H9 (cell line): ENCODE data around the gene TTLL13. TPM values are rescaled to one million over a fixed set of nuclear protein-coding genes. Genes with fewer than 3 reads are reported as not detected.

ENCODE experiments used
- DNase-seq: peaks from one replicate; pipeline ENCODE4 v3.0.0-alpha.2; 2017
- H2AFZ ChIP-seq: one replicate; pipeline ENCODE4 v1.6.1; 2013; ENCODE audit warnings: mild to moderate bottlenecking, low read length, control low read depth, moderate library complexity
- H2AK5ac ChIP-seq: 2 replicates; pipeline ENCODE4 v1.6.1; 2013; ENCODE audit warnings: low read length, control low read depth, mixed read lengths; ENCODE audit not compliant: insufficient read length
- H2BK120ac ChIP-seq: one replicate; pipeline ENCODE4 v1.6.1; 2013; ENCODE audit warnings: low read depth, mild to moderate bottlenecking, low read length, control low read depth, inconsistent platforms; ENCODE audit not compliant: poor library complexity, severe bottlenecking
- H2BK12ac ChIP-seq: 2 replicates; pipeline ENCODE4 v1.6.1; 2013; ENCODE audit warnings: low read length, control low read depth, mixed read lengths, low read depth; ENCODE audit not compliant: insufficient read length
- H2BK15ac ChIP-seq: 2 replicates; pipeline ENCODE4 v1.6.1; 2013; ENCODE audit warnings: low read depth, low read length, control low read depth
- H2BK20ac ChIP-seq: one replicate; pipeline ENCODE4 v1.6.1; 2013; ENCODE audit warnings: low read depth, mild to moderate bottlenecking, low read length, control low read depth, inconsistent platforms; ENCODE audit not compliant: poor library complexity, severe bottlenecking
- H2BK5ac ChIP-seq: 2 replicates; pipeline ENCODE4 v1.6.1; 2013; ENCODE audit warnings: low read length, control low read depth, mixed read lengths; ENCODE audit not compliant: insufficient read length
- H3K14ac ChIP-seq: 2 replicates; pipeline ENCODE4 v1.6.1; 2013; ENCODE audit warnings: low read length, control low read depth; ENCODE audit not compliant: insufficient read depth
- H3K18ac ChIP-seq: 2 replicates; pipeline ENCODE4 v1.6.1; 2013; ENCODE audit warnings: low read depth, mild to moderate bottlenecking, mixed read lengths, low read length, control low read depth; ENCODE audit not compliant: insufficient read length
- H3K23ac ChIP-seq: 2 replicates; pipeline ENCODE4 v1.6.1; 2013; ENCODE audit warnings: low read length, control low read depth, mixed read lengths, low read depth; ENCODE audit not compliant: insufficient read length
- H3K23me2 ChIP-seq: 2 replicates; pipeline ENCODE4 v1.6.1; 2013; ENCODE audit warnings: low read depth, mild to moderate bottlenecking, mixed read lengths, low read length, control low read depth; ENCODE audit not compliant: insufficient read length, poor library complexity, severe bottlenecking
- H3K27ac ChIP-seq: 2 replicates; pipeline ENCODE4 v1.5.1; 2013; ENCODE audit warnings: low read length, control low read depth, mixed read lengths, low read depth; ENCODE audit not compliant: insufficient read length
- H3K27me3 ChIP-seq: 2 replicates; pipeline ENCODE4 v1.6.1; 2013; ENCODE audit warnings: low read length, control low read depth, inconsistent platforms; ENCODE audit not compliant: insufficient read depth
- H3K4ac ChIP-seq: 2 replicates; pipeline ENCODE4 v1.6.1; 2013; ENCODE audit warnings: low read depth, mild to moderate bottlenecking, control low read depth, inconsistent platforms, low read length, moderate library complexity
- H3K4me1 ChIP-seq: 2 replicates; pipeline ENCODE4 v1.6.1; 2013; ENCODE audit warnings: low read length, control low read depth, inconsistent platforms; ENCODE audit not compliant: insufficient read depth
- H3K4me2 ChIP-seq: 2 replicates; pipeline ENCODE4 v1.6.1; 2013; ENCODE audit warnings: low read length, control low read depth, mixed read lengths; ENCODE audit not compliant: insufficient read length, insufficient read depth
- H3K56ac ChIP-seq: 2 replicates; pipeline ENCODE4 v1.6.1; 2013; ENCODE audit warnings: low read depth, mild to moderate bottlenecking, mixed read lengths, low read length, control low read depth; ENCODE audit not compliant: insufficient read length
- H3K79me1 ChIP-seq: 2 replicates; pipeline ENCODE4 v1.6.1; 2013; ENCODE audit warnings: low read depth, mild to moderate bottlenecking, moderate library complexity, low read length, control low read depth, inconsistent platforms; ENCODE audit not compliant: insufficient read depth, poor library complexity, severe bottlenecking
- H3K79me2 ChIP-seq: 2 replicates; pipeline ENCODE4 v1.6.1; 2013; ENCODE audit warnings: low read length, control low read depth, inconsistent platforms; ENCODE audit not compliant: insufficient read depth
- H3K9ac ChIP-seq: 2 replicates; pipeline ENCODE4 v1.6.1; 2013; ENCODE audit warnings: low read length, control low read depth, mixed read lengths; ENCODE audit not compliant: insufficient read length; ENCODE audit errors: extremely low read depth
- H3K9me3 ChIP-seq: one replicate; pipeline ENCODE4 v1.6.1; 2013; ENCODE audit warnings: low read depth, low read length, inconsistent platforms; ENCODE audit not compliant: control insufficient read depth
- H3T11ph ChIP-seq: one replicate; pipeline ENCODE4 v1.6.1; 2013; ENCODE audit warnings: mild to moderate bottlenecking, low read length, control low read depth, inconsistent platforms
- H4K20me1 ChIP-seq: one replicate; pipeline ENCODE4 v1.6.1; 2013; ENCODE audit not compliant: control insufficient read depth, insufficient read length, insufficient read depth
- H4K5ac ChIP-seq: 2 replicates; pipeline ENCODE4 v1.6.1; 2013; ENCODE audit warnings: low read depth, mild to moderate bottlenecking, mixed read lengths, low read length, control low read depth; ENCODE audit not compliant: insufficient read length
- H4K8ac ChIP-seq: replicated peaks from 2 replicates; pipeline ENCODE4 v1.6.1; 2013; ENCODE audit warnings: low read length, control low read depth, mixed read lengths, low read depth; ENCODE audit not compliant: insufficient read length
- H4K91ac ChIP-seq: 2 replicates; pipeline ENCODE4 v1.6.1; 2013; ENCODE audit warnings: low read depth, mild to moderate bottlenecking, moderate library complexity, mixed read lengths, low read length, control low read depth; ENCODE audit not compliant: insufficient read length
- H3K27ac Mint-ChIP-seq, 3 experiments: 2 replicates in 2 of 3; 3 replicates in 1 of 3; pipeline ENCODE4 v1.8.0; 2020 to 2021; ENCODE audit warnings: mixed read lengths in 3 of 3, mild to moderate bottlenecking in 1 of 3, moderate library complexity in 1 of 3
- H3K27me3 Mint-ChIP-seq: 2 replicates; pipeline ENCODE4 v1.8.0; 2021; ENCODE audit warnings: low read depth, mild to moderate bottlenecking, moderate library complexity, mixed read lengths
- H3K36me3 Mint-ChIP-seq, 3 experiments: 2 replicates in 2 of 3; 3 replicates in 1 of 3; pipeline ENCODE4 v1.8.0; 2020 to 2021; ENCODE audit warnings: low read depth in 3 of 3, mixed read lengths in 3 of 3; ENCODE audit not compliant: insufficient read depth in 1 of 3
- H3K4me1 Mint-ChIP-seq, 2 experiments: 2 replicates each; pipeline ENCODE4 v1.8.0; 2020; ENCODE audit warnings: mixed read lengths in 2 of 2
- H3K4me3 Mint-ChIP-seq, 2 experiments: 2 replicates in 1 of 2; 3 replicates in 1 of 2; pipeline ENCODE4 v1.8.0; 2020 to 2021; ENCODE audit warnings: mild to moderate bottlenecking in 2 of 2, mixed read lengths in 2 of 2, moderate library complexity in 1 of 2
- H3K9me3 Mint-ChIP-seq, 2 experiments: 2 replicates in 1 of 2; 3 replicates in 1 of 2; pipeline ENCODE4 v1.8.0; 2020; ENCODE audit warnings: mild to moderate bottlenecking in 2 of 2, mixed read lengths in 2 of 2, moderate library complexity in 1 of 2
- CTCF ChIP-seq: fragments of 200-600 bp; sonication (generic); conservative IDR thresholded peaks from 3 replicates; pipeline ENCODE4 v1.8.0; 2021; ENCODE audit warnings: antibody characterized with exemption, mild to moderate bottlenecking
- WGBS: extraction: QIAGEN DNeasy Blood & Tissue Kit; methylation state at CpG from one replicate; pipeline ENCODE4 v1.1.7; 2013; ENCODE audit warnings: missing lambda C conversion rate, low lambda C conversion rate, mixed read lengths; ENCODE audit not compliant: insufficient read length; ENCODE audit errors: extremely low coverage; 5-methylcytosine and 5-hydroxymethylcytosine counted together
- total RNA-seq: library from RNA; stranded (reverse); gene quantifications from 2 replicates; pipeline ENCODE4 v1.2.1, GENCODE V29; 2021

TTLL13 gene
- total RNA-seq, 1 experiment from 2014 or later: not detected

GRCh38 chr15:90306560-90306959 lies 57.2 kb downstream of the TTLL13 start:
- H4K20me1 ChIP-seq: no peaks in the 10 kb centered on the region
- no peak overlapping the region for H2BK5ac ChIP-seq
- Mint-ChIP-seq H3K4me3 (no peak overlapping the region), H3K27me3 (peaks cover 3% of the 10 kb centered on the region; the same call in 1 of the 2 replicates), H3K9me3 (no peaks in the 10 kb centered on the region), H3K36me3 (no peaks in the 10 kb centered on the region), H3K27ac (no peak overlapping the region), H3K4me1 (peaks cover 5 to 6% of the 10 kb centered on the region in 2 experiments; a peak in 3 of 4 replicates)
- H4K8ac ChIP-seq: no peak overlapping the region
- no peaks in the 10 kb centered on the region for H3K79me2 ChIP-seq
- H3K14ac ChIP-seq: no peak overlapping the region
- H2BK12ac ChIP-seq: no peak overlapping the region
- H3K27ac ChIP-seq: no peak overlapping the region
- H3K9me3 ChIP-seq: no peaks in the 10 kb centered on the region
- H3T11ph ChIP-seq: no peak overlapping the region
- no peak overlapping the region for H4K5ac ChIP-seq
- H2AK5ac ChIP-seq: no peak overlapping the region
- no peak overlapping the region for H2AFZ ChIP-seq
- H4K91ac ChIP-seq: no peak overlapping the region
- H3K56ac ChIP-seq: no peak overlapping the region
- no peak overlapping the region for H2BK15ac ChIP-seq
- no peak overlapping the region for H3K9ac ChIP-seq
- no peaks in the 10 kb centered on the region for H3K79me1 ChIP-seq
- no peak overlapping the region for H3K4me2 ChIP-seq
- H2BK120ac ChIP-seq: no peak overlapping the region
- no peaks in the 10 kb centered on the region for H3K23me2 ChIP-seq
- WGBS: no CpG with 5 or more reads among the region's 6 CpGs
- no peak for TF ChIP-seq CTCF
- no peak for DNase-seq
- H3K18ac ChIP-seq: no peak overlapping the region
- H3K4me1 ChIP-seq: no peaks in the 10 kb centered on the region
- H3K4ac ChIP-seq: no peak overlapping the region
- no peaks in the 10 kb centered on the region for H3K27me3 ChIP-seq
- no peak overlapping the region for H3K23ac ChIP-seq
- no peak overlapping the region for H2BK20ac ChIP-seq
